Omental fat pad (tissue), 4 donors: ENCODE measurements around the gene NKPD1. TPM values are rescaled to one million over a fixed set of nuclear protein-coding genes. Genes with fewer than 3 reads are reported as not detected.

Source experiments
- ATAC-seq: fragments of 150-250 bp; one replicate; pipeline ENCODE4 v1.9.1; 2016; ENCODE audit warnings: mild to moderate bottlenecking, moderate library complexity; ENCODE audit not compliant: low FRiP score
- DNase-seq: peaks from one replicate; pipeline ENCODE4 v3.0.0-alpha.2; 2019; ENCODE audit warnings: low spot score
- CTCF ChIP-seq, 3 donors: fragments of 450-650 bp; IDR thresholded peaks; one replicate each; pipeline ENCODE4 v1.5.1; 2016 to 2017; ENCODE audit warnings: antibody characterized with exemption in 3 of 3, mild to moderate bottlenecking in 3 of 3, moderate library complexity in 2 of 3
- total RNA-seq, 4 donors: library from RNA; depleted of rRNA; stranded (reverse); fragments of >200 nt; gene quantifications; one replicate each; pipeline ENCODE4 v1.1.0, GENCODE V29; 2016

Gene NKPD1, protein sequence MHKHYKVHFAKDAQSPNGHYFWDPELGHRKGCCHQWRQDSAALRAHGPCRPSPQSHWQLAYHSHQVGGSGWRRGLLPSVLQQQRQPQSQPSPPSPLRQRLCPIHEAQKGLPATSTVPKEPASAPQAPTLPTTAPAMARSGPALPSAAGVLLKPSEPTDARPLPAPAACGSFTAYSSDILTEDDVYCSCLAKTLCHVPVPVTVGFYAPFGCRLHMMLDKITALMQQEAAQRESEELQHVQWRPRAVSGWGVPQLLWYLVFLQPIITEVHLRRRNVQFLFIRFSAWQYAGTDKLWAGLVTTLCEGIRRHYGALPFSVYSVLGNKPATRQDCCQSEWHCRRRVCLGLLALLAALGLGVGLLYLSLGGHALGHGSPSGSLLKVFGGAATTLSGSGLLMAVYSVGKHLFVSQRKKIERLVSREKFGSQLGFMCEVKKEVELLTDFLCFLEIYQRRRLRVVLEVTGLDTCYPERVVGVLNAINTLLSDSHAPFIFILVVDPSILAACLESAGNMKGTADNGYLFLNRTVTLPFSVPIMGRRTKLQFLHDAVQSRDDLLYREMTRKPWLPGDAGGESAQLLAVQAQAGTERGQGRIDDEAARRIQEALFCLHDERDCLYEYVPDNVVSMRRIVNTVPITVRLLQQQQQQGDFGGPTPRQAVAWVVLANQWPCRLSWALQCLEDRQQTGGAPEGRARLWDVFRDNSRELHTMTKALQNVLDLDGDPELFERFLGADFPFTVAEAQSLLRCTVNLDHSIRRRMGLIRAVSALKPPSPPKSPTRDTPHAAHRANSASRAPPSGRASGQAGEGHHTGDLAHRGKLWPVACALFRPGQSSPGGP
- under 1 TPM in 2 of 4 donors, not detected in 2; 0.19 to 0.72 TPM for total RNA-seq

DNA sequence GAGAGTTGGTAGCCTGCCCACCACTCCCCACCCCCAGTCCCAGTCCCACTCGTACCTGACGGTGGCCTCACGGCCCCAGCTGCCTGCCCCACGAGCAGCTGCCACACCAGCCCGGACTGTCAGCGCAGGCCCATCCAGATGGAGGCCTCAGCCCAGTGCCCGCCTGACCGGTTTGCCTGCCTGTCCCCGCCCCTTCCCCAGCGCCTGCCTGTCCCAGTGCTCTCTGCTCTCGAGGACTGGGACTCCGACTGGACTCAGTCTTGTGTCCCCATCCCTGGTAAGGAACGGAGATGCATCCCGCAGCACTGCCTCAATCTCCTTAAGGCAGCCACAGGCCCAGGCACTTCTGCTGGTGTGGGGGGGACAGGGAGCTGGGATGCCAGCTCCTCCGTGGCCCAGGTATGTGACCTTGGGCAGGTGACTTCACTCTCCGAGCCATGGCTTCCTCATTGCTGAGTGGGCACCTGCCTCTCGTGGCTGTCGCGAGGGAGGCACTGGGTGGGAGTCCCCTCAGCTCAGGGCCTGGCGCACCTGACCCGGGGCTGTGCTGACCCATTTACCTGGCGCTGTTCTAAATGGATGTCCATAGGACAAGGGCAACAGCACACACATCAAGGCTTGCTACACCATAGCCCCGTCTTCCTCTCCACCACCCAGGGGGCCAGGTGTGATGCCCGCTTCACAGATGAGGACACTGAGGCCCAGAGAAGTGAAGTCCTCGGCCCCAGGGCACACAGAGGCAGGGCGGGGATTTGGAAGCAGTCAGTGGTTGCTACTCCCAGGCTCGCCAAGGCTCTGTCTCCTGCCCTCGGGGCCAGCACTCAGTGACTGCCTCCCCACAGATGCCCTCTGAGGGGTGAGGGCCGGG, at the start of gene NKPD1:
TSS of gene NKPD1 (minus strand) at position 113 of the 868 bp plus-strand sequence. CDS start 832 bp downstream, outside the sequence.
- ATAC-seq = no peak
- no peak for TF ChIP-seq CTCF (IDR thresholded peaks at IDR 0.05)
- DNase-seq = no peak

- TF ChIP-seq CTCF (IDR thresholded peaks at IDR 0.05) = no peak
- ATAC-seq (no peak), DNase-seq (no peak)
These were observed 45.5 kb upstream of the NKPD1 start for GRCh38 chr19:45206328-45206727.

GRCh38 chr19:45205810-45206209, 45.0 kb upstream of the NKPD1 start:
- TF ChIP-seq CTCF (IDR thresholded peaks at IDR 0.05) = no peak
- ATAC-seq (no peak), DNase-seq (no peak)

- TF ChIP-seq CTCF (IDR thresholded peaks at IDR 0.05) = no peak
- no peak for DNase-seq
- ATAC-seq = no peak
These were observed 41.9 kb upstream of the NKPD1 start for GRCh38 chr19:45202637-45203036.

DNA sequence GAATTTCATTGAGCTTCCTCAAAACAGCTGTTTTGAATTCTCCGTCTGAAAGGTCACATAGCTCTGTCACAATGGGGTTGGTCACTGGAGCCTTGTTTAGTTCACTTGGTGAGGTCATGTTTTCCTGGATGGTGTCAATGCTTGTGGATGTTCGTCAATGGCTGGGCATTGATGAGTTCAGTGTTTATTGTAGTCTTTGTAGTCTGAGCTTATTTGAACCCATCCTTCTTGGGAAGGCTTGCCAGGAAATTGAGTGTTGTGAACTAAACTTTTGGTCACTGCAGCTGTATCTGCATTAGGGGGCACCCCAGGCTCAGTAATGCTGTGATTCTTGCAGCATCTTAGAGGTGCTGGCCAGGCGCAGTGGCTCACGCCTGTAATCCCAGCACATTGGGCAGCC, 39.8 kb upstream of the NKPD1 start:
- ATAC-seq (no peak), DNase-seq (no peak)
- no peak for TF ChIP-seq CTCF (IDR thresholded peaks at IDR 0.05)

DNA sequence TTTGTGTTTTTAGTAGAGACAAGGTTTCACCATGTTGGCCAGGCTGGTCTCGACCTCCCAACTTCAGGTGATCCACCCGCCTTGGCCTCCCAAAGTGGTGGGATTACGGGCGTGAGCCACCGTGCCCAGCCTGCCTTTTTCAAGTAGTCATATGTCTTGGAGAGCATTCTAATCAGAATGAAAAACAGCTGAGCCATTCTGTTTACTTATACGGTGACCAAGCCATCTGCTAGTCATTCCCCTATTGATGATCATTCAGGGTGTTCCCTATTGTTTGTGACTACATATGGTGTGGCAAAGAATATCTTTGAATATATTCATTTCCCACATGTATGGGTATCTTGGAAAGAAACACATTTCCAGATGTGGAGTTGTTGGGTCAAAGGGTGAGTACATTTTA, 35.0 kb upstream of the NKPD1 start:
- DNase-seq = no peak
- TF ChIP-seq CTCF (IDR thresholded peaks at IDR 0.05) = no peak
- ATAC-seq = no peak
